ENCODE data around the gene OR5H1.
"Not testable (repeated sequence)": the region's sequence is repeated elsewhere in the genome, so short reads cannot be mapped to it uniquely, and the experiment has no call there.

OR5H1 gene

DNA sequence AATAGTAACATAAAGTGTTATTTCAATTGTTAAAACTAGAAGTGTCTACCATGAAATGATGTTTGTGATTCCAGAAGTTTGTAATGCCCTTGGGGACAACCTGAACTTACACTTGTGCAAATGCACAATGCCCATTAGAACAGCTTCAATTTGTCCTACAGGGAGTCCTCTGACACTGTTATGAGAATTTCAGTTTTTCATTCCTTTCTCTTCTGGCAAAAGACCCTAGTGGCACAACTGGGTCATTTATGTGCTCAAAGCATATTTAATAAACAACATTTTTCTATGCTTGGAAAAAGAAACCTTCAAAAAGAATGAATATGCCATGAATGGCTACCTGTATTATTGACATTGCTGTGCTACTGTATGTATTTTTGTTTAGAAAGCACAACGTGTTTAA is at the start of gene OR5H1:
TSS of gene OR5H1 (plus strand) at position 301 of the 400 bp plus-strand sequence. CDS start 1,977 bp downstream, outside the sequence.
- Mint-ChIP-seq H3K4me3 (no peak within 1 kb of the TSS), H3K9me3 (no peaks in the 10 kb centered on the region), H3K4me1 (ENCODE audit: low read depth) (no peaks in the 10 kb centered on the region), H3K27me3 (no peaks in the 10 kb centered on the region), H3K36me3 (ENCODE audit: low read depth) (no peaks in the 10 kb centered on the region), H3K27ac (no peak within 1 kb of the TSS)
- no peak for DNase-seq

DNA sequence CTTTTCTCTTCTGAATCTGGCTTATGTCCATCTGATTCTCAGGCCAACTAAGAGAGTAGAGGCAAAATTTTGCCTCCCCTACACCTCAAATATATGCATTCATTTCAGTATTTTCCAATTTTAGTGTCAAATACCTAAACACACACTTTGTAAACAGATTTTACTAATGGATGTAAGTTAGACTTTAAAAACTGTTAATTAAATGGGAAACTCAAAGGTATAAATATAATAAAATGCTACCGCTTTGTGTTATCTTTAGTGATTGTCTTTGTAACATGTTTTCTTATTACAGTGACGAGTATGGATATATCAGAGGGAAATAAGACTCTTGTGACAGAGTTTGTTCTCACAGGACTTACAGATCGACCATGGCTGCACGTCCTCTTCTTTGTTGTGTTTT is 43.6 kb upstream of the OR5H1 start, which contains the start of gene OR5AC2:
TSS of gene OR5AC2 (plus strand) at position 301 of the 400 bp plus-strand sequence. CDS start at position 301, 0 bp downstream.
- Mint-ChIP-seq H3K9me3 (peaks cover under 1% of the 10 kb centered on the region), H3K36me3 (ENCODE audit: low read depth) (no peaks in the 10 kb centered on the region), H3K4me1 (ENCODE audit: low read depth) (no peaks in the 10 kb centered on the region), H3K27ac (no peak within 1 kb of the TSS), H3K27me3 (peaks cover 9% of the 10 kb centered on the region), H3K4me3 (no peak within 1 kb of the TSS)
- DNase-seq, result no peak

DNA sequence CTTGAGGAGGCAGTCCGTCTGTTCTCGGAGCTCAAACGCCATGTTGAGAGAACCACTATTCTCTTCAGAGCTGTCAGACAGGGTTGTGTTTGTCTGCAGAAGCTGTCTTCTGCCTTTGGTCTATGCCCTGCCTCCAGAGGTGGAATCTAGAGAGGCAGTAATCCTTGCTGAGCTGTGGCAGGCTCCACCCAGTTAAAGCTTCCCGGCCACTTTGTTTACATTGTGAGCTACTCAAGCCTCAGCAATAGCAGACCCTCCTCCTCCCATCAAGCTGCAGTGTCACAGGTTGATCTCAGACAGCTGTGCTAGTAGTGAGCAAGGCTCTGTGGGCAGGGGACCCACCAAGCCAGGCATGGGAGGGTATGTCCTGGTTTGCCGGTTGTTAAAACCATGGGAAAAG is 34.6 kb upstream of the OR5H1 start:
- DNase-seq, result no peak
- Mint-ChIP-seq H3K36me3 (ENCODE audit: low read depth) (no peaks in the 10 kb centered on the region), H3K4me1 (ENCODE audit: low read depth) (no peaks in the 10 kb centered on the region), H3K27me3 (peaks cover 5% of the 10 kb centered on the region), H3K4me3 (no peak overlapping the region), H3K27ac (no peak overlapping the region), H3K9me3 (peaks cover 2% of the 10 kb centered on the region)

DNA sequence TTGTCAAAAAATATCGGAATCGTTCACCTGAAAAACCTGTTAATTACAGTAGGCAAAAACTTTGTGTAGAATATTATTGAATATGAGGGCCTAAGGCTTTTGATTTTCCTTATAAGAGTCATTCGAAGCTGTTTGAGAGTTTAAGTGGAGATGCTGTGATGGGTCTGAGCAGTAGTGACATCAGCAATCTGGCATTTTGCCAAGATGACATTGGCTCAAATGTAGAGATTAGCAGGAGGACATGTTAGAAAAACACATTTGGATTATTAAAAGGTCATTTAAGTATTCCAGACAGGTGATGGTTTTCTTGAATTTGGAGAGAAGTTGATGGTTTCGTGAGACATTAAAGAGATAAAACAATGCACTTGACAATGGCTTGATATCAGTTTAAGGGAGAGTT is 30.7 kb upstream of the OR5H1 start:
- Mint-ChIP-seq H3K9me3 (no peaks in the 10 kb centered on the region), H3K4me3 (no peak overlapping the region), H3K27me3 (peaks cover 6% of the 10 kb centered on the region), H3K27ac (no peak overlapping the region), H3K4me1 (ENCODE audit: low read depth) (no peaks in the 10 kb centered on the region), H3K36me3 (ENCODE audit: low read depth) (no peaks in the 10 kb centered on the region)
- DNase-seq, result no peak

DNA sequence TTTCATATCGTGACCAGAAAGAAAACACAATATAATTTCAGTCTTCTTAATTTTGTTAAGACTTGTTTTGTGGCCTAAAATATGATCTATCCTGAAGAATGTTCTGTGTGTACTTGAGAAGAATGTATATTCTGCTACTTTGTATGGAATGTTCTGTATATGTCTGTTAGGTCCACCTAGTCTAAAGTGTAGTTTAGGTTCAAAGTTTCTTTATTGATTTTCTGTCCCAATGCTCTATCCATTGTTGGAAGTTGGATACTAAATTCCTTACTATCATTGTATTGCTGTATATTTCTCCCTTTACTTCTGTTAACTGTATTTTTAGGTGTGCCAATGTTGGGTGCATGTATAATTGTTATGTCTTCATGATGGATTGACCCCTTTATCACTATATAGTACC is 22.4 kb upstream of the OR5H1 start:
- H3K9me3 Mint-ChIP-seq, result peaks cover 4% of the 10 kb centered on the region
- no peaks in the 10 kb centered on the region for H3K4me1 Mint-ChIP-seq (ENCODE audit: low read depth)
- DNase-seq, result no peak
- H3K27me3 Mint-ChIP-seq, result peaks cover 10% of the 10 kb centered on the region
- no peak overlapping the region for H3K27ac Mint-ChIP-seq
- no peak overlapping the region for H3K4me3 Mint-ChIP-seq
- no peaks in the 10 kb centered on the region for H3K36me3 Mint-ChIP-seq (ENCODE audit: low read depth)

DNA sequence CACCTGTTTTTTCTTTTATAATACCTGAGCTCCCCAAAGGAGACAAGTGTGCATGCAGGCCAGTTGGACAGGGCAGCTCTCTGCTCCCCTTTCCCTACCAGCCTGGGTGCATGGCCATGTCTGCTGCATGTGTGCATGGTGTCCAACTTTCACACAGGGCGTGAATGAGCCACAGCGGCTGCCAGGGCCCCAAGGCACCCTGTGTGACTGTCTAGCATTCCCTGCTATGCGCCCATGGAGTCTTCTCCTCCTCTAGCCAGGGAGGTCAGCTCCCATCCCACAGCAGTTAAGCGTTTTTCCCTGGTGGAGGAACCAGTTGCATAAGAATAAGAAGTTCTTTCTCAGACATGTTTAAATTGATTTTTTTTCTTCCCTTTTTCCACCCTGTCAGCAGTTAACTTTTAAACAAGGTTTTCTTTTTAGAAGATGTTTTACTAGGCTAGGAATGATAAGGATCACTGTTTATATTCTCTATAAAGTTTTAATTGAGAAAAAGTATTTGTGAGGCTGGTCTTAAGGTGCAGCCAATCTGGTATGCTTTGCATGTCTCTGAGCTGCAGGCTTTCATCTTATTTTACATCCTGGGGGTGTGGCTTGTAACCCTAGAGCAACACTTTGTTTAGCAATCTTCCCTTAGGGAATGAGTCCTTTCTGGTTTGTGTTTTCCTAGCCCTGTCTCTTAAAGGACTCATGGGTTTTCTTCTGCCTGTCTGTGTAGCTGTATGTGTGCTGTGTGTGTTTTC is 20.5 kb upstream of the OR5H1 start:
- H3K27me3 Mint-ChIP-seq, result peaks cover 10% of the 10 kb centered on the region
- no peak overlapping the region for H3K27ac Mint-ChIP-seq
- H3K36me3 Mint-ChIP-seq (ENCODE audit: low read depth), result no peaks in the 10 kb centered on the region
- peaks cover 7% of the 10 kb centered on the region for H3K9me3 Mint-ChIP-seq
- no peak overlapping the region for H3K4me3 Mint-ChIP-seq
- no peak for DNase-seq
- no peaks in the 10 kb centered on the region for H3K4me1 Mint-ChIP-seq (ENCODE audit: low read depth)

DNA sequence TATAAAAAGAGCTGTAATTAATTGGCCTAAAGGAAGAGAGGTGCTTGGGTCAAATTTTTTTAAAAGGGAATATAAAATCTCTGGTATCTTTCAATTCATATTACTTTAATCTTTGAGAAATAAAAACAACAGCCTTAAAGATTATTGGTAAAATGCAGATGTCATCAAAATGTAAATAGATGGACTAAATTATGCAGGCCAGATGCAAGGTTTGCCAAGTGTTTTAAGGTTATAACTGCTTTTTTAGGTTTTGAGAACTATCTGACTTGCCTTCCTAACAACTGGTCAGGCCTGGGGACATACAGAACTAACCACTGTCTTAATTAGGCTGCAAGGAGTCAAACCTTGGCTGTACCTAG is 20.0 kb upstream of the OR5H1 start:
- H3K27me3 Mint-ChIP-seq, result peaks cover 7% of the 10 kb centered on the region
- H3K9me3 Mint-ChIP-seq, result peaks cover 7% of the 10 kb centered on the region
- no peaks in the 10 kb centered on the region for H3K36me3 Mint-ChIP-seq (ENCODE audit: low read depth)
- DNase-seq, result no peak
- no peak overlapping the region for H3K4me3 Mint-ChIP-seq
- H3K27ac Mint-ChIP-seq, result no peak overlapping the region
- H3K4me1 Mint-ChIP-seq (ENCODE audit: low read depth), result no peaks in the 10 kb centered on the region

DNA sequence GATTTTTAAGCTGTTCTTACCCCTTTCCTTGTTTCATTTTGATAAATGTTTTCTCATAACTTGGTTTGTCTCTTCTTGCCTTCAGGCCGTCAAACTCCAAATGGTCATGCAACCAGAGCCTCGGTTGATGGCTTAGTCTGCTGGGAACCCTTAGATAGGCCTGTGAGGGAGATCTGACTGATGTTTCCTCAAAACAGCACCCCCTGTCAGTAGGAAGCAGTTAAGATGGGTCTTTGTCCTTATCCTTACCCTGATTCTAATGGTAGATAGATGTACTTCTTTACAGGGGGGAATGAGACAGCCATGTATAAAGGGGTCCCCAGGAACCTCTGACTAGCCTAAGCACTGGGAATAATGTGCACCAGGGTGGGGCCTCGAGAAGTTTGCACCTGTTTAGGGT is 16.3 kb upstream of the OR5H1 start:
- no peak overlapping the region for H3K27ac Mint-ChIP-seq
- no peak for DNase-seq
- H3K27me3 Mint-ChIP-seq, result peaks cover 20% of the 10 kb centered on the region
- no peaks in the 10 kb centered on the region for H3K4me1 Mint-ChIP-seq (ENCODE audit: low read depth)
- peaks cover 11% of the 10 kb centered on the region for H3K9me3 Mint-ChIP-seq
- no peaks in the 10 kb centered on the region for H3K36me3 Mint-ChIP-seq (ENCODE audit: low read depth)
- H3K4me3 Mint-ChIP-seq, result no peak overlapping the region

DNA sequence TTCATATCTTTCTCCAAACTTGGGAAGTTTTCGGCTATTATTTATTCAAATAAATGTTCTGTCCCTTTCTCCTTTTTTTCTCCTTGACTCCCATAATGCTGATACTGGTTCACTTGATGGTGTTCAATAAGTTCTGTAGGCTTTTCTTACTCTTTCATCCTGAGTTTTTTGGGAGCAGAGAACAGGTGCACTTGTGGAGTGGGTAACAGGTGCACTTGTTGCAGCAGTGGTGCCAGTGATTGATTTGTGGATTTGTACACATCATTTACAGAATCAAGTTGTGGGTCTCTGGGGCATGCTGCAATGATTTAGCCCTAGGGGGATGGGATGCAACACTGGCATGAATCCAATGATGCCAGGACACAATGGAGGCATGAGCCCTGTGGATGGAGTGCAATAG is 14.8 kb upstream of the OR5H1 start:
- no peak for DNase-seq
- peaks cover 20% of the 10 kb centered on the region for H3K27me3 Mint-ChIP-seq
- H3K9me3 Mint-ChIP-seq, result peaks cover 11% of the 10 kb centered on the region
- no peaks in the 10 kb centered on the region for H3K36me3 Mint-ChIP-seq (ENCODE audit: low read depth)
- H3K4me3 Mint-ChIP-seq, result no peak overlapping the region
- no peak overlapping the region for H3K27ac Mint-ChIP-seq
- H3K4me1 Mint-ChIP-seq (ENCODE audit: low read depth), result no peaks in the 10 kb centered on the region

DNA sequence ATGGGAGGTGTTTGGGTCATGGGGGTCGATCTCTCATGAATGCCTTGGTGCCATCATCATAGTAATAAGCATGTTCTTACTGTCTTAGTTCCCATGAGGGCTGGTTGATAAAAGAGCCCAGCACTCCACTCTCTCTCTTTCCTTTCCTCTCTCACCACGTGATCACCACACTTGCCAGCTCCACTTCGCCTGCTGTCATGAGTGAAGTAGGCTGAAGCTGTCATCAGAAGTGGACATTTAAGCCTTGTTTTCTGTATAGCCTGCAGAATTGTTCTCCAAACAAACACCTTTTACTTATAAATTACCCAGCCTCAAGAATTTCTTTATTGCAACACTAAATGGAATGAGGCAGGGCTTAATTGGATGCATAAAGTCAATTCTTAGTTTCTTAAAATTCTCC is 6.1 kb downstream of the OR5H1 start:
- no peak for DNase-seq
- H3K4me3 Mint-ChIP-seq, result no peak overlapping the region
- no peaks in the 10 kb centered on the region for H3K4me1 Mint-ChIP-seq (ENCODE audit: low read depth)
- no peak overlapping the region for H3K27ac Mint-ChIP-seq
- no peaks in the 10 kb centered on the region for H3K36me3 Mint-ChIP-seq (ENCODE audit: low read depth)
- peaks cover 4% of the 10 kb centered on the region for H3K27me3 Mint-ChIP-seq
- no peaks in the 10 kb centered on the region for H3K9me3 Mint-ChIP-seq

DNA sequence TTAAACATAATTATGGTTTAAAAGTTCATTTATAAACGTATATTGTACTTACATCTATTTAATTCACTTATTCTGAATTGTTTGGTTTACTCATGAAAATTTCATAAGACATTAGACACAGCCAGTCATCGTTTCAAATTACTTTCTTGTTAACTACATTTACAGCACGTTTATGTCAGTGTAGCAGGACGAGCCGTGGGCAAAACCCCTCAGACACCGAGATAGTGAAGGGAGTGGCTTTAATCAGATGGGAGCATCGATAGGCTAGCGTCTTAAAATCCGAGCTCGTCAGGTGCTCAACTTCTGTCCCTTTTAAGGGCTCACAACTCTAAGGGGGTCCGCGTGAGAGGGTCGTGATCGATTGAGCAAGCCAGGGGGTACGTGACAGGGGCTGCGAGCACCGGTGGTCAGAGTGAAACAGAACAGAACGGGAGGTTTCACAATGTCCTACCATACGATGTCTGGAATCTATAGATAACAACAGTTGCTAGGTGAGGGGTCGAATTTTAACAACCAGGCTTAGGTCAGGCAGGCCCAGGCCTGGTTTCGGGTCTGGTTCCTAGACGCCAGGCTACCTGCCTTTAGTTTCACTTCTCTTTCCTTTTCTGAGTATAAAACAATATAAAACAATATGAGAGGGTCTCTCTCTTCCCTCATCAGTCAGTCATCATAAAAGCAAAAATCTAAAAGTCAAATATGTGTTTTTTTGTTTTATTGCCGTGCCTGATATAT is 7.5 kb downstream of the OR5H1 start:
- H3K9me3 Mint-ChIP-seq; DNase-seq; H3K36me3 Mint-ChIP-seq (ENCODE audit: low read depth); H3K4me3 Mint-ChIP-seq; H3K4me1 Mint-ChIP-seq (ENCODE audit: low read depth); H3K27me3 Mint-ChIP-seq; H3K27ac Mint-ChIP-seq: not testable (repeated sequence)

DNA sequence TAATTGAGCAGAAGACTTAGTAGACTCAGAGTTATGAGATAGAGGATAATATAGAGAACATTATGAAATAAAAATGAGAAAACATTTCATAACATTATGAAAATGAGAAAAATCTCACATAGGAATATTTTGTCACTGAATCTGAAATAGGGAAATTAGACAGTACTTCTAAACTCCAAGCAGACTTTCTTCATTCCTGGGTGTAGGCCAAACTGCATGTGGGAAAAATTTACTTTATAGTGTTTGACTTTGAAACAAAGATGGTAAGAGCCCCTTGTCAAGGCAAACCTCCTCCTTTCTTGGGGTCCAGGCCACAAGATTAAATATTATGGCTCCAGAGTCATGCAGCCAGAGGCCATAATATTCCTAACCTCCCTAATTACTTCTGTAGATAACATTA is 10.0 kb downstream of the OR5H1 start:
- no peaks in the 10 kb centered on the region for H3K4me1 Mint-ChIP-seq (ENCODE audit: low read depth)
- H3K36me3 Mint-ChIP-seq (ENCODE audit: low read depth), result no peaks in the 10 kb centered on the region
- peaks cover 4% of the 10 kb centered on the region for H3K27me3 Mint-ChIP-seq
- no peak overlapping the region for H3K4me3 Mint-ChIP-seq
- H3K9me3 Mint-ChIP-seq, result no peaks in the 10 kb centered on the region
- no peak overlapping the region for H3K27ac Mint-ChIP-seq
- DNase-seq, result no peak

DNA sequence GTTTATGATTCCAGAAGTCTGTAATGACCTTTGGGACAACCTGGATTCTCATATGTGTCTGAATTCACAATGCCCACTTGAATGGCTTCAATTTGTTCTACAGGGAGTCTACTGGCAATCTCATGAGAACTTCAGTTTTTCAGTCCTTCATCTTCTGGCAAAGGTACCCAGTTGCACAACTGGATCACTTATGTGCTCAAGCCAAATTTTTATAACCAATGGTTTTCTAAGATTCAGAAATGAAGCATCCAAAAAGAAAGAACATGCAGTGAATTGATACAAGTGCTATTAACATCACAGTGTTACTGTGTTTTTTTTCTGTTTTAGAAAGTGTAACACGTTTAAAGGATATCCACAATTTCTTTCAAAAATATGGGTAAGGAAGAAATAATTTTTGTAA is 16.7 kb downstream of the OR5H1 start, which contains the start of gene OR5H14:
TSS of gene OR5H14 (plus strand) at position 301 of the 400 bp plus-strand sequence. CDS start 1,907 bp downstream, outside the sequence.
- peaks cover 3% of the 10 kb centered on the region for H3K27me3 Mint-ChIP-seq
- H3K27ac Mint-ChIP-seq, result no peak within 1 kb of the TSS
- no peaks in the 10 kb centered on the region for H3K4me1 Mint-ChIP-seq (ENCODE audit: low read depth)
- H3K36me3 Mint-ChIP-seq (ENCODE audit: low read depth), result no peaks in the 10 kb centered on the region
- no peaks in the 10 kb centered on the region for H3K9me3 Mint-ChIP-seq
- H3K4me3 Mint-ChIP-seq, result no peak within 1 kb of the TSS
- no peak for DNase-seq

DNA sequence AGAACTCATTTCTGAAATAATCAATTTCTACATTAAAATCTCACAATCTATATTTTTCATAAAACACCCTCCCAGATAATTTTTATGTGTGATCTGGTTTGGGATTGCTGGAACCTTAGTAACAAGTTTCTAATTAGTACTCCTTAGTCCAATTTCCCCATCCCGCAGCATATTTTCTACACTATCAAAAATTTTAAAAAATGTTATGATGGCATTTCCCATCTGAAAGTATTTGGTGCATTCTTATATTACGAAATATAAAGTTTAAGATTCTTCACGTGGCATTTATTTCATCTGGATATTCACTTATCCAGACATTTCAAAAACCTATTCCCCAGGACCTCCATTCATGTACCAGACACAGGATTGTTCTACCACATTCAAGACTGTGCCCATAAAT is 18.2 kb downstream of the OR5H1 start:
- no peak overlapping the region for H3K27ac Mint-ChIP-seq
- no peaks in the 10 kb centered on the region for H3K36me3 Mint-ChIP-seq (ENCODE audit: low read depth)
- no peak overlapping the region for H3K4me3 Mint-ChIP-seq
- H3K27me3 Mint-ChIP-seq, result peaks cover 3% of the 10 kb centered on the region
- no peaks in the 10 kb centered on the region for H3K4me1 Mint-ChIP-seq (ENCODE audit: low read depth)
- no peaks in the 10 kb centered on the region for H3K9me3 Mint-ChIP-seq
- no peak for DNase-seq

DNA sequence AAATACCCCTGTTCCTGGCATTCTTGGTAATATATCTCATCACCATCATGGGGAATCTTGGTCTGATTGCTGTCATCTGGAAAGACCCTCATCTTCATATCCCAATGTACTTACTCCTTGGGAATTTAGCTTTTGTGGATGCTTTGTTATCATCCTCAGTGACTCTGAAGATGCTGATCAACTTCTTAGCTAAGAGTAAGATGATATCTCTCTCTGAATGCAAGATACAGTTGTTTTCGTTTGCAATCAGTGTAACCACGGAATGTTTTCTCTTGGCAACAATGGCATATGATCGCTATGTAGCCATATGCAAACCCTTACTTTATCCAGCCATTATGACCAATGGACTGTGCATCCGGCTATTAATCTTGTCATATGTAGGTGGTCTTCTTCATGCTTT is 18.9 kb downstream of the OR5H1 start:
- not testable (repeated sequence) for DNase-seq; H3K36me3 Mint-ChIP-seq (ENCODE audit: low read depth); H3K4me3 Mint-ChIP-seq; H3K4me1 Mint-ChIP-seq (ENCODE audit: low read depth); H3K27ac Mint-ChIP-seq; H3K9me3 Mint-ChIP-seq; H3K27me3 Mint-ChIP-seq
